Measurements from ENCODE around the gene ARFIP2. TPM values are rescaled to one million over a fixed set of nuclear protein-coding genes. Genes with fewer than 3 reads are reported as not detected.
A peak's percentile ranks its signal among the peaks of the same experiment; 100 is the strongest.
"Not testable (repeated sequence)": the region's sequence is repeated elsewhere in the genome, so short reads cannot be mapped to it uniquely, and the experiment has no call there.

ARFIP2 gene, protein sequence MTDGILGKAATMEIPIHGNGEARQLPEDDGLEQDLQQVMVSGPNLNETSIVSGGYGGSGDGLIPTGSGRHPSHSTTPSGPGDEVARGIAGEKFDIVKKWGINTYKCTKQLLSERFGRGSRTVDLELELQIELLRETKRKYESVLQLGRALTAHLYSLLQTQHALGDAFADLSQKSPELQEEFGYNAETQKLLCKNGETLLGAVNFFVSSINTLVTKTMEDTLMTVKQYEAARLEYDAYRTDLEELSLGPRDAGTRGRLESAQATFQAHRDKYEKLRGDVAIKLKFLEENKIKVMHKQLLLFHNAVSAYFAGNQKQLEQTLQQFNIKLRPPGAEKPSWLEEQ
- total RNA-seq: 10 to 100 TPM; 56.6 to 77.5 (median 63.9) TPM

DNA sequence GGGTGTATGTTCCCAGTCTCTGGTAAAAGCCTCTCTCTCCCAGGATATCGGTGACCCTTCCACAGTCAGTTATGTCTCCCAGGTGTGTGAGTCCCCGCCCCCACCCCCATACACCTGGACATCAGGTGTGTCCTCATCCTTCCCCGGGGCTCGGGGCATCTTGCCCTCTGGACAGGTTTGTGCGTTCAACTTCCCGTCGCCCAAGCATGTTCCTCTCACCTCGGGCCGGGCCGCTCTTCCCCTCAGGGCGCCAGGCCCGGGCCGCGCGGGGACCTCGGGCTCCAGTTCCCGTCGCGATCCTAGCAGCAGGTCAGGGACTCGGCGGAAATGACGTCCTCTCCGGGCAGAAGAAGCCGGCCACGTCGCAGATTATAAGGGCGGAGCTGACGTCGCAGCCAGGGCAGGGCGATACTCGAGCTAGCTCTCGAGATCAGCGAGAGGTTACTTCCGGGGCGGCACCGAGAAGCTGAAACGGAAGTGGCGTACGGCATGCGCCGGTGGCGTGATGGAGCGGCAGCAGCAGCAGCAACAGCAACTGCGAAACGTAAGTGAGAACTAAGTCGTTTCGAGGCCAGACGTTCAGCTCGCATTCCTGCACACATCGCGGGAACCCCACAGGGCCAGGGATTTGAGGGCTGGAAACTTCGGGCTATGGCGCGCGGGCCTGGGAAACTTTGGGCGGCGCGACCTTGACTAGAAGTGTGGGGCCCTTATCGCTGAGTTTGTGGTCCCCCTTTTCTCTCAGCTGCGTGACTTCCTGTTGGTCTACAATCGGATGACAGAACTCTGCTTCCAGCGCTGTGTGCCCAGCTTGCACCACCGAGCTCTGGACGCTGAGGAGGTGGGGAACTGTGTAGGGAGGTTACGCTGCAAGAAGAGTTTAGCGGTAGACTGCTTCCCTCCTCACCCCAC lies at the start of gene ARFIP2, which contains the start of gene TIMM10B:
Gene ARFIP2 (minus strand): TSS at position 320 of the 912 bp plus-strand sequence. CDS start 910 bp downstream, outside the sequence.
Gene TIMM10B (plus strand): TSS at position 490 of the 912 bp plus-strand sequence. CDS start 16 bp downstream, at position 506.
- peak; percentile 98 to 99 for DNase-seq (ENCODE audit: low spot score in 2 of 2)
- 0 to 1% methylated on average over 51 to 53 of the region's 66 CpGs for WGBS, 2 donors
- intact Hi-C loops (cut with DNase I; ENCODE audit: low total_unique reads): no loop called here
- peak within 1 kb of the TSS; percentile 63 for H3K4me3 ChIP-seq (ENCODE audit: low read depth, poor library complexity, severe bottlenecking)
- TF ChIP-seq POLR2A (IDR thresholded peaks at IDR 0.05): peak in 1 of 2 donors; percentile 9
- TF ChIP-seq, protein P1, sequence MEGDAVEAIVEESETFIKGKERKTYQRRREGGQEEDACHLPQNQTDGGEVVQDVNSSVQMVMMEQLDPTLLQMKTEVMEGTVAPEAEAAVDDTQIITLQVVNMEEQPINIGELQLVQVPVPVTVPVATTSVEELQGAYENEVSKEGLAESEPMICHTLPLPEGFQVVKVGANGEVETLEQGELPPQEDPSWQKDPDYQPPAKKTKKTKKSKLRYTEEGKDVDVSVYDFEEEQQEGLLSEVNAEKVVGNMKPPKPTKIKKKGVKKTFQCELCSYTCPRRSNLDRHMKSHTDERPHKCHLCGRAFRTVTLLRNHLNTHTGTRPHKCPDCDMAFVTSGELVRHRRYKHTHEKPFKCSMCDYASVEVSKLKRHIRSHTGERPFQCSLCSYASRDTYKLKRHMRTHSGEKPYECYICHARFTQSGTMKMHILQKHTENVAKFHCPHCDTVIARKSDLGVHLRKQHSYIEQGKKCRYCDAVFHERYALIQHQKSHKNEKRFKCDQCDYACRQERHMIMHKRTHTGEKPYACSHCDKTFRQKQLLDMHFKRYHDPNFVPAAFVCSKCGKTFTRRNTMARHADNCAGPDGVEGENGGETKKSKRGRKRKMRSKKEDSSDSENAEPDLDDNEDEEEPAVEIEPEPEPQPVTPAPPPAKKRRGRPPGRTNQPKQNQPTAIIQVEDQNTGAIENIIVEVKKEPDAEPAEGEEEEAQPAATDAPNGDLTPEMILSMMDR (IDR thresholded peaks at IDR 0.05): no peak

DNA sequence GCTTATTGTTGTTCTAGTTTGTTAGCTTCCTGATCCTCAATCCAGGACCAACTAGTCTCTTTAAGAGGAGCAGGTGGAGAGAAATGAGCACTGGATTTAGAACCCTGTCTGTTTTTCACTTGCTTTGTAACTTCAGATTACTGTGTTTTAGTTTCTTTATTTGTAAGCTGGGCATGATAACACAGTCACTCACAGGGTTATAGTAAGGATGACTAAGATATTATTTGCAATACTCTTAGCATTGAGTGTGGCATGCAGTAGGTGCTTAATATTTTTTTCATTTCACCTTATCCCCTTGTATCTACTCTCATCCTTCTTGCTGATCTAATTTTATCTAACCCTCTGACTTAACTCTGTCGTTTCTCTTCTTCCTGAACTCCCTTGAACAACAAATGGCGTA lies 49.7 kb upstream of the ARFIP2 start:
- no peak overlapping the region for H3K4me3 ChIP-seq (ENCODE audit: low read depth, poor library complexity, severe bottlenecking)
- intact Hi-C loops (cut with DNase I; ENCODE audit: low total_unique reads): no loop called here
- no peak for TF ChIP-seq POLR2A (IDR thresholded peaks at IDR 0.05)
- TF ChIP-seq, protein P1 (IDR thresholded peaks at IDR 0.05): no peak
- DNase-seq (ENCODE audit: low spot score in 2 of 2): no peak
- WGBS, 2 donors: 90 to 95% methylated on average over 2 of the region's 2 CpGs

DNA sequence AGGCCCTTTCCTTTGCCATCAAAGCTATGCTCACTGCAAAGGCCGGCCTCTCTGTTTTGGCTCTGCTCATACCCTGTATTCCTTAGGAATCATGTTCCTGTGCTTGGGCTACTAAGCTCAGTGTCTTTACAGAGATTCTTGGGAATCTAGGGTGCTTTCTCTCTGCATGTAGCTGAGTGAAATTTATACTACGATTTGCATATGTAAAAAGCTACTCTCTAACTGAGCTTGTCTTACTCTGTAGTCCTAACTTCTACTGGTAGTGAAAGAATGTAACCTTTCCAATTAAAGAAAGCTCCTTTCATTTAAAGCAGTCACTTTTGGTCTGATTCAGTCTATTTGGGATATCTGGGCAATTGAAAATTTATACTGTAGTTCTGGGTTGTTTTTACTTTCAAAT lies 48.1 kb upstream of the ARFIP2 start:
- intact Hi-C loops (cut with DNase I; ENCODE audit: low total_unique reads): no loop called here
- H3K4me3 ChIP-seq (ENCODE audit: low read depth, poor library complexity, severe bottlenecking): no peak overlapping the region
- WGBS, 2 donors: 86 to 95% methylated on average over 2 of the region's 2 CpGs
- no peak for DNase-seq (ENCODE audit: low spot score in 2 of 2)
- TF ChIP-seq POLR2A (IDR thresholded peaks at IDR 0.05): no peak
- TF ChIP-seq, protein P1 (IDR thresholded peaks at IDR 0.05): no peak

DNA sequence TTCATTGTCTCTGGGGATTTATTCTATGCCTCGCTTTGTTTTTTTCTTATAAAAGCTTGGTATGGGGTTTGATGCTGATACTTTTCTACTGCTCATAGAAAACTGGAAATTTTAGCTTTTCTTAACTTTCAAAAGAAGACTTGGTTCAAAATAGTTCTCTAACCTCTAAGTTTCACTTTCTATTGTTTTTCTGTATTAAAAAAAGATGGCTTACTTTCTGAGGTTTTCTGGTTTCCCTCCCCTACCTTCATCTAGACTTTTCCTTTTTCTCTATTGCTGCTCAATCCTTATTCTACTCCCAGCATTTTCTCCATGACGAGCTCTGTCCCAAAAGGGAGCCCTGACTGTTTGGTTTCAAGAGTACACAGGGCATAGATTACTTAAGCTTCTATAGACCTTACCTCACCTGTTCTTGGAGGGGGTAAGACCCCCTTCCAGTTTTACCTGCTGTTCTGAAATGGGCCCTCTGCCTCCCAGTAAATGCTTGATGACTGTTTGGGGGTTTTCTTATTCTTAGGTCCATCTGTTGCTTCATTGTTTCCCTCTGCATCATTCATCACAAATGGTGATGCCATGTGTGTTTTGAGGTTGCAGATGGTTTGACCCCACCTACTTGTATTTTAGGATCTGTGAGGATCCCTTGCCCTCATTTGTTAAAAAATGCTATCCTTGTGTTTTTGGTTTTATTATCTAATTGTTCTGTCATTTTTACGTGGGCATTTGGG lies 45.4 kb upstream of the ARFIP2 start:
- WGBS, 2 donors: 79 to 89% methylated on average over 3 of the region's 3 CpGs
- H3K4me3 ChIP-seq (ENCODE audit: low read depth, poor library complexity, severe bottlenecking): no peak overlapping the region
- intact Hi-C loops (cut with DNase I; ENCODE audit: low total_unique reads): no loop called here
- TF ChIP-seq, protein P1 (IDR thresholded peaks at IDR 0.05): no peak
- TF ChIP-seq POLR2A (IDR thresholded peaks at IDR 0.05): no peak
- DNase-seq (ENCODE audit: low spot score in 2 of 2): no peak

DNA sequence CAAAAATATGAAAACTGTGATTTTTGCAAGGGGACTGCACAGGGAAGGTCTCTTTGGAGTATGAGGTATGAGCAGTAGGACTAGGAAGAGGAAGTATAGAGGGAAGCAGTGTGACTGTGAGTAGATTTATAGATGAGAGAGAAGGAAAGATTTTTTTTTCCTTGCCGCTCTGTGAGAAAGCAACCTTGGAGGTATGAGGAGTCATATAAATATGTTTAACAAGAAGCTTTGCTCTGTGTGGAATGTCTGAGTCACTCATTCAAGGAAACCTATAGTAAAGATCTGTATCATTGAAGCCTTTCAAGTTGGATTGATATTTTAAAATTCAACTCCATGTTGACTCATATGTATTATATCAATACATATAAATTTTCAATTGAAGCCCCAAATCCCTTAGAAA lies 42.1 kb upstream of the ARFIP2 start:
- no peak for DNase-seq (ENCODE audit: low spot score in 2 of 2)
- WGBS, 2 donors: 2 to 73% methylated on average over 1 of the region's 1 CpG

DNA sequence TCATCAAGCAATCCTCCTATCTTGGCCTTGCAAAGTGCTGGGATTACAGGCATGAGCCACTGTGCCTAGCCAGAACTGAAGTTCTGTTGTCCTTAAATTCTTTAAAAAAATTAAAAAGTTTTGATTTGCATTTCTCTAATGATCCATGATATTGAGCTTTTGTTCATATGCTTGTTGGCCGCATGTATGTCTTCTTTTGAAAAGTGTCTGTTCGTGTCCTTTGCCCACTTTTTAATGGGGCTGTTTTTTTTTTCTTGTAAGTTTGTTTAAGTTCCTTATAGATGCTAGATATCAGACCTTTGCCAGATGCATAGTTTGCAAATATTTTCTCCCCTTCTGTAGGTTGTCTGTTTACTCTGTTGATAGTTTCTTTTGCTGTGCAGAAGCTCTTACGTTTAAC lies 40.8 kb upstream of the ARFIP2 start:
- 97 to 98% methylated on average over 3 of the region's 3 CpGs for WGBS, 2 donors
- H3K4me3 ChIP-seq (ENCODE audit: low read depth, poor library complexity, severe bottlenecking); DNase-seq (ENCODE audit: low spot score in 2 of 2); intact Hi-C loops (cut with DNase I; ENCODE audit: low total_unique reads): not testable (repeated sequence)

More for the DNA sequence above, 42.1 kb upstream of the ARFIP2 start:
- no peak overlapping the region for H3K4me3 ChIP-seq (ENCODE audit: low read depth, poor library complexity, severe bottlenecking)
- intact Hi-C loops (cut with DNase I; ENCODE audit: low total_unique reads): no loop called here
- no peak for TF ChIP-seq POLR2A (IDR thresholded peaks at IDR 0.05)
- TF ChIP-seq, protein P1 (IDR thresholded peaks at IDR 0.05): no peak
